AG09319 (cell line): ENCODE data around the gene SLC22A17.
"Not testable (repeated sequence)": the region's sequence is repeated elsewhere in the genome, so short reads cannot be mapped to it uniquely, and the experiment has no call there.

Experiments used
- DNase-seq: peaks from one replicate; pipeline ENCODE4 v3.0.0-alpha.2; 2010; ENCODE audit warnings: low read depth; ENCODE audit errors: extremely low read depth
- TF ChIP-seq, protein P1 (sequence below): IDR thresholded peaks from 2 replicates; pipeline ENCODE4 v1.5.1; 2011; ENCODE audit warnings: low read depth, mild to moderate bottlenecking, inconsistent platforms, low read length, moderate library complexity

The SLC22A17 gene

DNA sequence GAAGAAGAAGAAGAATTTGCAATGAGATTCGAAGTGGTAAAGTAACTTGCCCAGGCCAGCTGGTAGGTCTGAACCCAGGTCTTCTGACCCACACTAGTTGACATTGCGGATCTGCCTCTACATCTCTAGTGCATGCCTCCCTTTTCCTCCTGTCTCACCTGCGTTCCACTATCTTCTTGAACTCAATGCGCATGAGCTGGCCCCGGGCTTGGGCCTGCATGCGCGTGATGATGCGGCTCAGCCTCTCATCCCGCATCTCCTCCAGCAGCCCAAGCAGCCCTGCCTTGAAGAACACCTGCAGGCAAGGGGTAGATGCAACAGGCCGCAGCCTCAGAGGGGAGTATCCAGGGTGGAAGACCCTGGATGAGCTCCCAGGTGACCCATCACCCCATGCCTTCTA lies 43.4 kb upstream of the SLC22A17 start:
- DNase-seq = no peak
- TF ChIP-seq, protein P1, sequence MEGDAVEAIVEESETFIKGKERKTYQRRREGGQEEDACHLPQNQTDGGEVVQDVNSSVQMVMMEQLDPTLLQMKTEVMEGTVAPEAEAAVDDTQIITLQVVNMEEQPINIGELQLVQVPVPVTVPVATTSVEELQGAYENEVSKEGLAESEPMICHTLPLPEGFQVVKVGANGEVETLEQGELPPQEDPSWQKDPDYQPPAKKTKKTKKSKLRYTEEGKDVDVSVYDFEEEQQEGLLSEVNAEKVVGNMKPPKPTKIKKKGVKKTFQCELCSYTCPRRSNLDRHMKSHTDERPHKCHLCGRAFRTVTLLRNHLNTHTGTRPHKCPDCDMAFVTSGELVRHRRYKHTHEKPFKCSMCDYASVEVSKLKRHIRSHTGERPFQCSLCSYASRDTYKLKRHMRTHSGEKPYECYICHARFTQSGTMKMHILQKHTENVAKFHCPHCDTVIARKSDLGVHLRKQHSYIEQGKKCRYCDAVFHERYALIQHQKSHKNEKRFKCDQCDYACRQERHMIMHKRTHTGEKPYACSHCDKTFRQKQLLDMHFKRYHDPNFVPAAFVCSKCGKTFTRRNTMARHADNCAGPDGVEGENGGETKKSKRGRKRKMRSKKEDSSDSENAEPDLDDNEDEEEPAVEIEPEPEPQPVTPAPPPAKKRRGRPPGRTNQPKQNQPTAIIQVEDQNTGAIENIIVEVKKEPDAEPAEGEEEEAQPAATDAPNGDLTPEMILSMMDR = no peak

DNA sequence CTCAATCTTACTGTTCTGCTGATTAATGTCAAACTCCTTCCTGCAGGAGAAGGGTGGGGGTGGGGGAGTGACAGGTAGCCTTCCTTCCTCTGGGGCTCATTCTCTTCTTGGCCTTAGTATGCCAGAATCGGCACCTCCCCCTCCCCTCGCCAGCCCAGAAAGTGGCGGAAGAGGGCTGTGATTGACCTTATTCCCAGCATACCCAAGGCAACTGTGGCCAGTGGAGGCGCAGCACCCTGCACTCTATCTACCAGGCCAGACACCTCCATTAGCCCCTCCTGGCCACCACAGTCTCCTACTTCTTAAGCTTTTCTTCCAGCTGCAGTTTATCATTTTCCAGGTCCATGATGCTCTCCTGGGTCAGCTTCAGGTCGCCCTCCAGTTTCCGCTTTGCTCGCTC lies 39.9 kb upstream of the SLC22A17 start:
- DNase-seq = no peak
- TF ChIP-seq, protein P1 = no peak

DNA sequence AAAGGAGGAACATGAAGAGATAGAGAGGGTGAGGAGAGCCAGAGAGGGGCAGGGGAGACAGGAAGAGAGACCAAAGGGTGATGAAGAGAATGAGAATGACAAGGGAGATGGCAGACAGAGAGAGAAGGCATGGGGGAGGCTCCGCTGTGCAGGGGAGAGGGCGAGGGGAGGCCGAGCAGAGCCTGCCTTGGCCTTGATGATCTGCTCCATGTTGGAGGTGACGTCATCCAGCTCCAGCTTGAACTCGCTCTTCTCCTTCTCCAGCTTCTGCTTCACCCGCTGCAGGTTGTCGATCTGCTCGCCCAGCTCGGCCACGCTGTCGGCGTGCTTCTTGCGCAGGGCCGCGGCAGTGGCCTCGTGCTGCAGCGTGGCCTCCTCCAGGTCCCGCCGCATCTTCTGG lies 37.2 kb upstream of the SLC22A17 start:
- not testable (repeated sequence) for DNase-seq

DNA sequence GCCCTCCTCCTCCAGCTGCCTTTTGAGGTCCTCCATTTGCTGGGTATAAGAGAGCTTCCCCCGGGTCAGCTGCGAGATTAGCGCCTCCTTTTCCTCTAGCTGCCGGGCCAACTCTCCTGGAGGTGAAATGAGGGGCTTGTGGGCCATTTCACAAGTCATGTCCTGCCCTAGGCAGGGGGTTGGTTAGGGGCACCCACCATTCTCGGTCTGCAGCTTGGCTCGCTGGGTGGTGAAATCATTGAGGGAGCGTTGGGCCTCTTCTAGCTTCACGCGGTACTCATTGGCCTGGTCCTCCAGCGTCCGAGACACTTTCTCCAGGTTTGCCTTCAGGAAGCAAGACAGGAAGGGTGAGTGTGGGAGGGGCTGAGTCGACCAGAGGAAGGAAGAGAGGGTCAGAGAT lies 36.7 kb upstream of the SLC22A17 start:
- no peak for DNase-seq
- TF ChIP-seq, protein P1 = no peak

DNA sequence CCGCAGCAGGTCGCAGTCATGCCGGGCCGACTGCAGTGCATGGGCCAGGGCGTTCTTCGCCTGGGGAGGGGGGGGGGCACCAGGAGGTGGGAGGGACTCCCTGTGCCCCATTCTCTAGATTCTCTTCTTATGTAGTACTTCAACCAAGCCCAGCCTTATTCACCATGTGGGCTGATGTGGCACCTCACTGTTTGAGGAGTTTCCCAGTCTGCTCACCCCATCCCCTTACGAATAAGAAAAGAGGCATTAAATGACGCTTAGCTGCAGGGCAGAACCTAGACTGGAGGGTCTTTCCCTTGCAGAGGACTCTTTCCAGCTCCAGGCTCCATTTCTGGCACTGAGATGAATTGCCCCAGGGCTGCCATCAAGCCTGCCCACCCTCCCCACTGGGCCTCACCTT lies 36.3 kb upstream of the SLC22A17 start:
- TF ChIP-seq, protein P1 = no peak
- no peak for DNase-seq

DNA sequence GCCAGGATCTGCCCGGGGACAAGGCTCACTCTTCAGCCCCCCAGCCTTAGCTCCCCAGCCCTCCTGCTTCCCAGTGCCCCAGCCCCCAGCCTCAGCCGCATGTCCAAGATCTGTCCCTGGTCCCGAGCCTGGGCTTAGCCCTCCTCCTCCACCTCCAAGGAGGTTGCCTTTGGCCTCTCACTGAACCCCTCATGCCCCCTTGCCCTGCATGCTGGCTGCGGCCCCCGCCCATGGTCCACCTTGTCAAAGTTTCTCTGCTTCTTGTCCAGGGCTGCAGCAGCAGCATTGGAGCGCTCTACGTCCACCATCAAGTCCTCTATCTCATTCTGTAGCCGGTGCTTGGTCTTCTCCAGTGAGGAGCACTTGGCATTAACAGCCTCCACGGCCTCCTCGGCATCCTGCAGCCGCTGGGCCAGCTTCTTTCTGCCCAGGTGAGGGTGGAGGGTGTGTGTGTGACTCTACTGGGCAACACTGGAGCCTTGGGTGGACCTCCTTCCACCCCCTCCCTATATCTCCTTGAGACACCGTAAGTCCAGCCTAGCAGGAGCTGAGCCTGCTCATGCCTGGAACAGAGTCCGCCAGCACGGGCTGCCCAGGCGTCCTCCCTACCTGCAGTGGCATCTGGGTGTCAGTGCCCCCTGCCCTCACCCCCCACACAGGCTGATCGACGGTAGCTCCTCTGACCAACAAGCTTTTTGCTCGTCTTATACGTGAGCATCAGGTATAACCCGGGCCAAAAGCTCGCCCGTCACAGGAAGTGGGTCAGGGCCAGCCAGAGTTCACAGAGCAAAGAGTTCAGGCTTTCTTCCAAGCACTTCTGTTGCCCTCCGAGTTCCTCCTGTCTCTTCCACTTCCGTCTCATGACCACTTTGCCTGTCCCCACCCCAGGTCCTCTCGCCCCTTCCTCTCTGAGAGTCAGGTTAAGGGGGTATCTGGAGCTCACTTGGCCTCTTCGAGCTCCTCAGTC lies 35.5 kb upstream of the SLC22A17 start:
- TF ChIP-seq, protein P1 = no peak

DNA sequence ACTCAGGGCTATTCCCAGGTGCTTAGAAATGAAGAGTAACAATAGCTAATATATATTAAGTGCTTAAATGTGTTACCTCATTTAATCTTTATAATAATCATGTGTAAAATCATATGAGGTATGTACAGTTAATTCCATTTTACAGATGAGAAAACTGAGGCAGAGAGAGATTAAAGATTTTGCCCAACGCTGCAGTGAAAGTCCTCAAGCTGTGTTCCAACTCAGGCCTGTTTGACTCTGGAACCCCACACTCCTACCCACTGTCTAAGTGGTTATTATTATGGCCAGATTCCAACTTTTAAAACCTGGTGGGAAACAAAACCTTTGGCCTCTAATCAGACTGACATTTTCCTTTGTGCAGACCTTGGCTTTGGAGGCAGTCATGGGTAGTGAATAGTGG lies 34.3 kb upstream of the SLC22A17 start:
- DNase-seq = no peak
- TF ChIP-seq, protein P1 = no peak

More for the DNA sequence above, 35.5 kb upstream of the SLC22A17 start:
- DNase-seq = no peak

DNA sequence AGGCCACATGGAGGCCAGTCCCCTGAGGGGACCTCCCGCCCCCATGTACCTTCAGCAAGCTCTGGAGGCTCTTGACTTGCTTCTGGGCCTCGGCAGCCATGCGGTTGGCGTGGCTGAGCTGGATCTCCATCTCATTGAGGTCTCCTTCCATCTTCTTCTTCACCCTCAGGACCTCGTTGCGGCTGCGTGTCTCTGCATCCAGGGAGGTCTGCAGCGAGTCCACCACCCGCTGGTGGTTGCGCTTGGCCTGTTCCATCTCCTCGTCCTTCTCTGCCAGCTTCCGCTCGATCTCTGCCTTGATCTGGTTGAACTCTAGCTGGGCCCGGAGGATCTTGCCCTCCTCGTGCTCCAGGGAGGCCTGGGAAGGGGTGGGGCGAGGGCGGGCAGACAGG lies 33.6 kb upstream of the SLC22A17 start:
- not testable (repeated sequence) for DNase-seq
